ENCODE data around the gene SPANXN2. TPM values are rescaled to one million over a fixed set of nuclear protein-coding genes. Genes with fewer than 3 reads are reported as not detected.

SPANXN2 gene
- total RNA-seq, 2 donors from 2014 or later: not detected

GRCh38 chrX:143733866-143734265, 13.3 kb upstream of the SPANXN2 start:
- Histone ChIP-seq H3K4me3 (no peak overlapping the region), H3K27ac (no peak overlapping the region), H3K36me3 (no peaks in the 10 kb centered on the region), H3K9me3 (no peaks in the 10 kb centered on the region), H3K9ac (ENCODE audit: low read depth in 2 of 2, low read length in 2 of 2) (no peak overlapping the region), H3K4me1 (no peaks in the 10 kb centered on the region), H3K27me3 (no peaks in the 10 kb centered on the region)
- TF ChIP-seq CTCF (IDR thresholded peaks at IDR 0.05): no peak
- no peak for DNase-seq
- intact Hi-C loops (cut with DNase I): no loop called here

- no peaks in the 10 kb centered on the region for H3K36me3 ChIP-seq
- H3K9ac ChIP-seq (ENCODE audit: low read depth in 2 of 2, low read length in 2 of 2): no peak overlapping the region
- no peaks in the 10 kb centered on the region for H3K9me3 ChIP-seq
- H3K4me3 ChIP-seq: no peak overlapping the region
- no peak for DNase-seq
- no peaks in the 10 kb centered on the region for H3K4me1 ChIP-seq
- no peak overlapping the region for H3K27ac ChIP-seq
- no peaks in the 10 kb centered on the region for H3K27me3 ChIP-seq
- intact Hi-C loops (cut with DNase I): no loop called here
- TF ChIP-seq CTCF (IDR thresholded peaks at IDR 0.05): no peak
These were observed 5.7 kb upstream of the SPANXN2 start for GRCh38 chrX:143726296-143726695.

GRCh38 chrX:143701460-143701859, 19.1 kb downstream of the SPANXN2 start:
- no peak overlapping the region for H3K4me3 ChIP-seq
- no peak for DNase-seq
- no peak overlapping the region for H3K9ac ChIP-seq (ENCODE audit: low read depth in 2 of 2, low read length in 2 of 2)
- H3K9me3 ChIP-seq: no peaks in the 10 kb centered on the region
- H3K27ac ChIP-seq: no peak overlapping the region
- intact Hi-C loops (cut with DNase I): no loop called here
- no peaks in the 10 kb centered on the region for H3K27me3 ChIP-seq
- no peaks in the 10 kb centered on the region for H3K4me1 ChIP-seq
- TF ChIP-seq CTCF (IDR thresholded peaks at IDR 0.05): no peak
- no peaks in the 10 kb centered on the region for H3K36me3 ChIP-seq

GRCh38 chrX:143694885-143695284, 25.7 kb downstream of the SPANXN2 start:
- DNase-seq: no peak
- H3K36me3 ChIP-seq: no peaks in the 10 kb centered on the region
- no peak for TF ChIP-seq CTCF (IDR thresholded peaks at IDR 0.05)
- H3K27me3 ChIP-seq: no peaks in the 10 kb centered on the region
- intact Hi-C loops (cut with DNase I): no loop called here
- H3K4me3 ChIP-seq: no peak overlapping the region
- no peaks in the 10 kb centered on the region for H3K4me1 ChIP-seq
- no peaks in the 10 kb centered on the region for H3K9me3 ChIP-seq
- no peak overlapping the region for H3K27ac ChIP-seq
- no peak overlapping the region for H3K9ac ChIP-seq (ENCODE audit: low read depth in 2 of 2, low read length in 2 of 2)

- Histone ChIP-seq H3K4me3 (no peak overlapping the region), H3K9ac (ENCODE audit: low read depth in 2 of 2, low read length in 2 of 2) (no peak overlapping the region), H3K9me3 (no peaks in the 10 kb centered on the region), H3K36me3 (no peaks in the 10 kb centered on the region), H3K27me3 (no peaks in the 10 kb centered on the region), H3K27ac (no peak overlapping the region), H3K4me1 (no peaks in the 10 kb centered on the region)
- DNase-seq: no peak
- no peak for TF ChIP-seq CTCF (IDR thresholded peaks at IDR 0.05)
- intact Hi-C loops (cut with DNase I): no loop called here
These were observed 37.1 kb downstream of the SPANXN2 start for GRCh38 chrX:143683486-143683885.

- no peak for DNase-seq
- H3K36me3 ChIP-seq: no peaks in the 10 kb centered on the region
- no peak overlapping the region for H3K9ac ChIP-seq (ENCODE audit: low read depth in 2 of 2, low read length in 2 of 2)
- no peak for TF ChIP-seq CTCF (IDR thresholded peaks at IDR 0.05)
- H3K4me3 ChIP-seq: no peak overlapping the region
- H3K9me3 ChIP-seq: no peaks in the 10 kb centered on the region
- no peak overlapping the region for H3K27ac ChIP-seq
- H3K4me1 ChIP-seq: no peaks in the 10 kb centered on the region
- intact Hi-C loops (cut with DNase I): no loop called here
- H3K27me3 ChIP-seq: no peaks in the 10 kb centered on the region
These were observed 45.6 kb downstream of the SPANXN2 start for GRCh38 chrX:143674926-143675325.
